Large intestine (tissue), 3 donors: Measurements from ENCODE around the gene PIGV. TPM values are rescaled to one million over a fixed set of nuclear protein-coding genes. Genes with fewer than 3 reads are reported as not detected.
"Not testable (repeated sequence)": the region's sequence is repeated elsewhere in the genome, so short reads cannot be mapped to it uniquely, and the experiment has no call there.

Source experiments
- DNase-seq, 2 donors: peaks; one replicate each; pipeline versions ENCODE4 v3.0.0 to v3.0.0-alpha.2; 2013
- H3K27ac ChIP-seq: one replicate; pipeline ENCODE4 v1.5.1; 2013; ENCODE audit warnings: low read length
- H3K27me3 ChIP-seq: 2 replicates; pipeline ENCODE4 v1.6.1; 2013; ENCODE audit warnings: low read length; ENCODE audit not compliant: control insufficient read depth, insufficient read depth
- H3K36me3 ChIP-seq: 2 replicates; pipeline ENCODE4 v1.6.1; 2013; ENCODE audit warnings: low read length; ENCODE audit not compliant: control insufficient read depth, insufficient read depth
- H3K4me1 ChIP-seq: one replicate; pipeline ENCODE4 v1.6.1; 2013; ENCODE audit warnings: low read length; ENCODE audit not compliant: control insufficient read depth, insufficient read depth
- H3K4me3 ChIP-seq: one replicate; pipeline ENCODE4 v1.5.1; 2013; ENCODE audit warnings: low read length
- H3K9me3 ChIP-seq: one replicate; pipeline ENCODE4 v1.6.1; 2013; ENCODE audit warnings: mild to moderate bottlenecking, low read depth, low read length, moderate library complexity; ENCODE audit not compliant: control insufficient read depth
- WGBS: methylation state at CpG from one replicate; pipeline ENCODE4 v1.1.5; 2013; ENCODE audit warnings: low lambda C conversion rate; ENCODE audit not compliant: insufficient coverage; 5-methylcytosine and 5-hydroxymethylcytosine counted together
- polyA plus RNA-seq: library from polyadenylated mRNA; unstranded; fragments of 120-200 nt; gene quantifications from one replicate; pipeline ENCODE4 v1.2.1, GENCODE V29; 2013

The PIGV gene
- polyA plus RNA-seq, 1 donor = 15.6 TPM

- Histone ChIP-seq H3K36me3 (peaks cover 27% of the 10 kb centered on the region), H3K27me3 (no peaks in the 10 kb centered on the region)
Observed at GRCh38 chr1:26792924-26793323, 5.2 kb downstream of the PIGV start.

DNA sequence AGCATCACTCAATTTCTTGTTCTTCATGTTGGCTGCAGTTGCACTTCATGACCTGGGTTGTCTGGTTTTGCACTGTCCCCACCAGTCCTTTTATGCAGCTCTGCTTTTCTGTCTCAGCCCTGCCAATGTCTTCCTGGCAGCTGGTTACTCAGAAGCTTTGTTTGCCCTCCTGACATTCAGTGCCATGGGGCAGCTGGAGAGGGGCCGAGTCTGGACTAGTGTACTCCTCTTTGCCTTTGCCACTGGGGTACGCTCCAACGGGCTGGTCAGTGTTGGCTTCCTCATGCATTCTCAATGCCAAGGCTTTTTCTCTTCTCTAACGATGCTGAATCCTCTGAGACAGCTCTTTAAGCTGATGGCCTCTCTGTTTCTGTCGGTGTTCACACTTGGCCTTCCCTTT is 6.6 kb downstream of the PIGV start:
- Histone ChIP-seq H3K4me3 (no peak overlapping the region), H3K36me3 (peaks cover 27% of the 10 kb centered on the region), H3K27me3 (no peaks in the 10 kb centered on the region), H3K4me1 (no peaks in the 10 kb centered on the region), H3K27ac (no peak overlapping the region), H3K9me3 (no peaks in the 10 kb centered on the region)
- no peak for DNase-seq
- 100% methylated on average over 1 of the region's 5 CpGs for WGBS

More at GRCh38 chr1:26792924-26793323, 5.2 kb downstream of the PIGV start:
- Histone ChIP-seq H3K4me3 (no peak overlapping the region), H3K4me1 (no peaks in the 10 kb centered on the region), H3K27ac (no peak overlapping the region), H3K9me3 (no peaks in the 10 kb centered on the region)
- WGBS = 100% methylated on average over 2 of the region's 2 CpGs
- no peak for DNase-seq

GRCh38 chr1:26797627-26798026 is 9.9 kb downstream of the PIGV start:
- no CpG with 5 or more reads among the region's 2 CpGs for WGBS
- Histone ChIP-seq H3K27ac (no peak overlapping the region), H3K4me1 (no peaks in the 10 kb centered on the region), H3K27me3 (no peaks in the 10 kb centered on the region), H3K36me3 (peaks cover 22% of the 10 kb centered on the region), H3K9me3 (no peaks in the 10 kb centered on the region), H3K4me3 (no peak overlapping the region)
- no peak for DNase-seq

DNA sequence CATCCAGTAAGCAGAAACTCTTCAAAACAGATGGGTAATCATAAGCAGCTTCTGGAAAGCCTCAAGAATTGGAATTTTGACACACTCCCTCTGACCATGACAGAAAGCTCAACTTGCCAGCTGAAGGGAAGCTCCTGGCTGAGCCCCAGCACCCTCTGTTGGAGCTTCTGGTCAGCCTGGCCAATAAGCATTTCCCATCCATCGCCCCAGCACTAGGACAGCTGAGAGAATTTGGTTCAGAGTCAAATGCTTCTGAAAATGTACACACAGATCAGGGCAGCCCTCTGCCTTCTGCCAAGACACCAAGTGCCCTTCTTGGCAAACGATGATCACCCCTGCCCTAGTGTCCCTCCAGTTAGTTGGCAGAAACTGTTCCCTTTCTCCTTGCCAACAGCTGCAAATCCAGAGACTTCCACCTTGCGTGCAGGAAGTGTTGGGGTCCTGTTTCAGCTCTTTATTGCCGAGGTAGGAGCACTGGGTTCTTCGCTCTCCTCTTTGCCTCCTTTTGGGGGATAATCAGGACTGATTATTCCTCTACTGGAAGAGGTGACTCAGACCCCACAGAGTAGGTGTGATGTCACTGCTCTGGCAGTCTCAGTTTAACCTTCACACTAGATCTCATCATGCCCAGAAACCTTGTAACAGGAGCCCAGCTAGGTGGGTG is 11.9 kb downstream of the PIGV start:
- Histone ChIP-seq H3K4me3 (no peak overlapping the region), H3K9me3 (peaks cover 5% of the 10 kb centered on the region), H3K27me3 (no peaks in the 10 kb centered on the region), H3K4me1 (no peaks in the 10 kb centered on the region), H3K27ac (no peak overlapping the region), H3K36me3 (peaks cover 13% of the 10 kb centered on the region)
- no peak for DNase-seq
- no CpG with 5 or more reads among the region's 5 CpGs for WGBS

GRCh38 chr1:26803932-26804331 is 16.2 kb downstream of the PIGV start:
- DNase-seq, H3K36me3 ChIP-seq, H3K27me3 ChIP-seq, H3K4me3 ChIP-seq, H3K27ac ChIP-seq, H3K4me1 ChIP-seq: not testable (repeated sequence)
- H3K9me3 ChIP-seq = peaks cover 15% of the 10 kb centered on the region
- no CpG with 5 or more reads among the region's 36 CpGs for WGBS

- peak; percentile 47 to 53 for DNase-seq
- not testable (repeated sequence) for H3K4me1 ChIP-seq
Observed at GRCh38 chr1:26810105-26810504, 22.4 kb downstream of the PIGV start.

DNA sequence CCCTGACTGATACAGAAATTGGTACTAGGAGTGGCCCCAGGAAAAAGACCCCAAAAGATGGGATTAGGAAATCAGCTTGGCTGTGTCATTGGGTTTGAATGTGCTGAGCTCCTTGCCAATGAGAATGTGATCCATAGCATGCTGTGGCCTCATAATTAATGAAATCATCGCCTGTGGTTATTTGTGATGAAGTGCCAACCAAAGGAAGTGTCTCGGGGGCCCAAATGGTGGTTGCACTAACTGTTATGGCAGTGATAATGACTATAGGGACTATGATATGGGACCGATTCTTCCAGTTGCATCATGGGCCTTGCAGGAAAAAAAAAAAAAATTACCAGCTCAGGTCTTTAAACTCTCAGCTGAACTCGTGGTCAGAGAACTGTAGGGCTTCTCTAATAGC is 23.3 kb downstream of the PIGV start:
- no peak overlapping the region for H3K4me3 ChIP-seq
- H3K27ac ChIP-seq = no peak overlapping the region
- H3K4me1 ChIP-seq = no peaks in the 10 kb centered on the region
- DNase-seq = no peak
- no peaks in the 10 kb centered on the region for H3K36me3 ChIP-seq
- 80% methylated on average over 1 of the region's 4 CpGs for WGBS
- H3K9me3 ChIP-seq = no peaks in the 10 kb centered on the region
- no peaks in the 10 kb centered on the region for H3K27me3 ChIP-seq

More at GRCh38 chr1:26810105-26810504, 22.4 kb downstream of the PIGV start:
- H3K4me3 ChIP-seq, H3K36me3 ChIP-seq, H3K27ac ChIP-seq, H3K27me3 ChIP-seq, H3K9me3 ChIP-seq: not testable (repeated sequence)
- no CpG with 5 or more reads among the region's 11 CpGs for WGBS

- no peaks in the 10 kb centered on the region for H3K27me3 ChIP-seq
- no peak for DNase-seq
Observed at GRCh38 chr1:26811708-26812107, 24.0 kb downstream of the PIGV start.

DNA sequence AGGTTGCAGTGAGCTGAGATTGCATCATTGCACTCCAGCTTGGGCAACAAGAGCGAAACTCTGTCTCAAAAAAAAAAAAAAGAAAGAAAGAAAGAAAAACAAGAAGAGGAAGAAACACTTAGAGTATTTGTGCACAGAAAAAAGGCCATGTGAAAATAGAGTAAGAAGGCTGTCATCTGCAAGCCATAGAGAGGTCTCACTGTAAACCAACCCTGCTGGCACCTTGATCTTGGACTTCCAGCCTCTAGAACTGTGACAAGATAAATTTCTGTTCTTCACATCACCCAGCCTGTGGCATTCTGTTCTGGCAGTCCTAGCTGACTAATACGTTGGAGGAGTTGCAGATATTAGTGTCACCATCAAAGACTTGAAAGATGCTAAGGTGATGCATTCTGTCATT is 26.6 kb downstream of the PIGV start:
- H3K9me3 ChIP-seq = no peaks in the 10 kb centered on the region
- no peaks in the 10 kb centered on the region for H3K4me1 ChIP-seq
- no peak overlapping the region for H3K27ac ChIP-seq
- H3K4me3 ChIP-seq = no peak overlapping the region
- DNase-seq = no peak
- no peaks in the 10 kb centered on the region for H3K27me3 ChIP-seq
- WGBS = no CpG with 5 or more reads among the region's 2 CpGs
- H3K36me3 ChIP-seq = no peaks in the 10 kb centered on the region

More at GRCh38 chr1:26811708-26812107, 24.0 kb downstream of the PIGV start:
- no peak overlapping the region for H3K27ac ChIP-seq
- no peaks in the 10 kb centered on the region for H3K4me1 ChIP-seq
- H3K9me3 ChIP-seq = no peaks in the 10 kb centered on the region
- no peak overlapping the region for H3K4me3 ChIP-seq
- no peaks in the 10 kb centered on the region for H3K36me3 ChIP-seq

GRCh38 chr1:26814893-26815292 is 27.1 kb downstream of the PIGV start:
- no peaks in the 10 kb centered on the region for H3K4me1 ChIP-seq
- no CpG with 5 or more reads among the region's 3 CpGs for WGBS
- no peaks in the 10 kb centered on the region for H3K36me3 ChIP-seq
- no peak overlapping the region for H3K27ac ChIP-seq
- H3K27me3 ChIP-seq = no peaks in the 10 kb centered on the region
- H3K4me3 ChIP-seq = no peak overlapping the region
- H3K9me3 ChIP-seq = no peaks in the 10 kb centered on the region
- no peak for DNase-seq

GRCh38 chr1:26820784-26821269 is 33.1 kb downstream of the PIGV start:
- peaks cover 4% of the 10 kb centered on the region for H3K4me1 ChIP-seq
- no CpG with 5 or more reads among the region's 4 CpGs for WGBS
- H3K27me3 ChIP-seq = no peaks in the 10 kb centered on the region
- no peak overlapping the region for H3K27ac ChIP-seq
- H3K4me3 ChIP-seq = no peak overlapping the region
- H3K36me3 ChIP-seq = no peaks in the 10 kb centered on the region
- no peaks in the 10 kb centered on the region for H3K9me3 ChIP-seq
- DNase-seq = no peak
